SIG-M5 (cell line): Measurements from ENCODE around the gene MLLT1.
"Not testable (repeated sequence)": the region's sequence is repeated elsewhere in the genome, so short reads cannot be mapped to it uniquely, and the experiment has no call there.

Experiments
- DNase-seq: peaks from one replicate; lab custom pipeline; 2025; lab: John Stamatoyannopoulos, UW

Gene MLLT1

DNA sequence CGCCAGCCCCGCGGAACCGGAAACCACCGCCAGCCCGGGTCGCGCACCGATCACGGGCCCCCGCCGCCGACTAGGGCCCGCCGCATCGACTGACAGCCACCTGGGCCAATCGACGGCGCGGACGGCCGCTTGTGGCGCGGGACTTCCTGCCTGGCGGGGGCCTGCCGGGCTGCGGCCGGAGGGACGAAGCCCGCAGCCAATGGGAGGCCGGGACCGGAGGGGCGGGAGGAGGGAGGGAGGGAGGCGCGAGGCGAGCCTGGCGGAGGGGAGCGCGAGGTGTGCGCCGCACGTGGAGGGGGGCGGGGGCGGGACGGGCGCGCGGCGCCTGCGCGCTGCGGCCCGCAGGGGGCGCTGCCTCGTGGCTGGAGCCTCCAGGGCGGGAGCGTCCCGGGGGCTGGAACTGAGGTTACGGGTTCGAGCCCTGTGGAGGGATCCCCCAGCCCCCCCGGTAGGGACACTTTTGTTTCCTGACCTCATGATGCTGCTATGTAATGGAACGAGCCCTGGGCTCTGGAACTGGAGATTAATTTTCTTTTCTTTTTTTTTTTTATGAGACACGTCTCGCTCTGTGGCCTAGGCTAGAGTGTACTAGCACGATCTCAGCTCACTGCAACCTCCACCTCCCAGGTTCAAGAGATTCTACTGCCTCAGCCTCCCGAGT is at the start of gene MLLT1:
TSS of gene MLLT1 (minus strand) at position 45 of the 661 bp plus-strand sequence. CDS start 191 bp downstream, outside the sequence.
- DNase-seq: peak; percentile 31

DNA sequence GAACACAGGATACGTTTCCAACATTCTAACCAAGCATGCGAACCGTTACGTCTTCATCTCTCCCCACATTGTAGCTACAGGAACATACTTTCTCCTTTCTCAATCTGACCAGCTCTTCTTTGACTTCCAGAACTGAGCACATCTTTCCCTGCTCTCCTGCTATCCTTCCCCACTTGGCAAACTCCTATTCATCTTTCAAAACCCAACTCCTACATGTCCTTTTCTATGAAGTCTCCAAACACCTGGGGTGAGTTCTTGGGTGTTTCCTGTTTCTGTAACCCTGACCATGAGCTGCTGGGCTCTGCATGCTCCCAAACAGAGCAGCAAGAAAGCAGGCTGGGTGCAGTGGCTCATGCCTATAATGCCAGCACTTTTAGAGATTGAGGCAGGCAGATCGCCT is 47.0 kb upstream of the MLLT1 start:
- DNase-seq: no peak

GRCh38 chr19:6325614-6326013 is 45.8 kb upstream of the MLLT1 start:
- DNase-seq: no peak

DNA sequence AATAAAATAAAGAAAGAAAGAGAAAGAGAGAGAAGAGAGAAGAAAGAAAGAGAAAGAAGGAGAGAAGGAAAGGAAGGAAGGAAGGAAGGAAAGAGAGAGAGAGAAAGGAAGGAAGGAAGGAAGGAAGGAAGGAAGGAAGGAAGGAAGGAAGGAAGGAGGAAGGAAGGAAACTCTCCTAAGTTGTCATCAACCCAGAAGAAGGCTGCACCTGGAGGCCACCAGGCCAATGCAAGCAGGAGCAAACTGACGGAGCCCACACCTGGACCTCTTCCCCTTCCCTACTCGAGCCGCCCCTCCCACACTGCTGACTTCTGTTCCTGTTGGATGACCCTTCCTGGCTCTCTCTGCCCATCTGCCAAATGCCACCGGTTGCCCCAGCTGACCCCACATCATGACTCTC is 45.0 kb upstream of the MLLT1 start:
- no peak for DNase-seq

GRCh38 chr19:6322284-6322683 is 42.5 kb upstream of the MLLT1 start:
- DNase-seq: no peak

DNA sequence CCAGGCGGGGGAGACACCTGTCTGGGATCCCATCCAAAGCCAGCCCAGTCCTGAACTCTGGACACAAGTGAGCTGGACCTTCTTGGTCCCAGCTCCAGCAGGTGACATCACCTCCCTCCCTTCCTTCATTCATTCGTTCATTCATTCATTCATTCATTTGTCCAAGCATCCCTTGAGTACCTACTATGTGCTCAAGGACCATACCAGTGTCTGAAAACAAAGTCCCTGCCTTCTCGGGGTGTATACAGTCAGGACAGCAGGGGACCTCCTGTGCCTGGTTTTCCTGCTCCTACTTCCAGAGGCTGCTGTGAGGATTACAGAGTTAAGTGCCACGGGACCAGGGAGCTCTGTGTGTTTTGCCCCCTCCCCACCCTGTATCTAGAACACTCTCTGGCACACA is 39.6 kb upstream of the MLLT1 start:
- DNase-seq: no peak

DNA sequence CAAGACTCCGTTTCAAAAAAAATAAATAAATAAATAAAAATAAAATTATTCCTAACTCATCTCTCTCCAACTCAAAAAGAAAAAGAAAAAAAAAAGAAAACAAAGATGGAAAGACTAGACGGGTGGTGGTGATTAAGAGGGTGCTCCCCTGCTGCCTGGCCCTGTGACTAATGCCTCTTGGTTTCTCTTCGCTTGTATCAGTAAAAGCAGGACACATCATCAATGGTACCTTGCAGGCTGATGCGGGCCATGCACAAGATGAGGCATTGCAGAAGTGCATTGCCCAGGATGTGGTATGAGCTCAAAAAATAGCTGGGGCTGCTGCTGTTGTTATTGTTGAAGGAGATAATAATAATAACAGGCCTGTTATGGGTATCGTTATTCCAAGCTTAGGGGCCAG is 39.0 kb upstream of the MLLT1 start:
- DNase-seq: no peak

GRCh38 chr19:6315646-6316045 is 35.9 kb upstream of the MLLT1 start:
- DNase-seq: not testable (repeated sequence)

- DNase-seq: no peak
Observed at GRCh38 chr19:6313398-6313969, 33.7 kb upstream of the MLLT1 start.

- no peak for DNase-seq
Observed at GRCh38 chr19:6312018-6312417, 32.2 kb upstream of the MLLT1 start.

GRCh38 chr19:6298413-6298812 is 18.6 kb upstream of the MLLT1 start:
- no peak for DNase-seq

- no peak for DNase-seq
Observed at GRCh38 chr19:6297202-6297601, 17.4 kb upstream of the MLLT1 start.

- DNase-seq: no peak
Observed at GRCh38 chr19:6292006-6292405, 12.2 kb upstream of the MLLT1 start.

DNA sequence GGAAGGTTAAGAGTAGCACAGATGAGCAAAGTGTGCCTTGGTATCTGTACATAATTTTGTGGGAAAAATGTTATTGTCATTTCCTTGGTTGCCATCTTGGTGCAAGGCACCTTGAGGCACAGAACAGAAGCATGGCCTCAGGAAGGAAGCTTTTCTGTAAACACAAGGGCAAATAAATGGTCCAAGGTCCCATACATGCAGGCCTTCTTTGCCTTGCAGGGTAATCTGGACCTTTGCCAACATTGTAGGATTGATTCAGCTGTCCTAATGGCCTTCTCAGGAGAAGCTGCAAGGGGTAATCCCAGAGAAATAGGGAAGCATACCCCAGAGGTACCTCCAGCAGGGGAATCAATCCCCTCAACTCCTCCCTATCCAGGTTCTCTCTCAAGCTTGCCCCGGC is 9.0 kb upstream of the MLLT1 start:
- DNase-seq: no peak

- no peak for DNase-seq
Observed at GRCh38 chr19:6287269-6287885, 7.6 kb upstream of the MLLT1 start.

DNA sequence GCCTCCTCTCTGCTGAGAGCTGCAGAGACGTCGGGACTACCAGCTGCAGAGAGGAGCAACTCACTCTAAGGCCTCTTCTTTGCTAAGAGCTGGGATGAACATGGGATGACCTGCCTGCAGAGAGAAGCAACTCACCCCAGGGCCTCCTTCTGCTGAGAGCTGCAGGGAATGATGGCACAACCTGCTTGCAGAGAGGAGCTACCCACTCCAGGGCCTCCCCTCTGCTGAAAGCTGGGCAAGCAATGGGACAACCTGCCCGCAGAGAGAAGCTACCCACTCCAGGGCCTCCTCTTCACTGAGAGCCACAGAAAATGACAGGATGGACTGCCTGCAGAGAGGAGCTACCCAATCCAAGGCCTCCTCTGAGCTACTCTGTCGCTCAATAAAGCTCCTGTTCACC is 6.9 kb upstream of the MLLT1 start:
- no peak for DNase-seq

DNA sequence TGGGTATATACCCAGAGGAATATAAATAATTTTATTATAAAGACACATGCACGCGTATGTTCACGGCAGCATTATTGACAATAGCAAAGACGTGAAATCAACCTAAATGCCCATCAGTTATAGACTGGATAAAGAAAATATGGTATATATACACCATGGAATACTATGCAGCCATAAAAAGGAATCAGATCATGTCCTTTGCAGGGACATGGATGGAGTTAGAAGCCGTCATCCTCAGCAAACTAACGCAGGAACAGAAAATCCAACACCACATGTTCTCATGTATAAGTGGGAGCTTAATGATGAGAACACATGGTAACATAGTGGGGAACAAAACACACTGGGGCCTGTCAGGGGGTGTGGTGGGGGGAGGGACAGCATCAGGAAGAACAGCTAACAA is 2.6 kb upstream of the MLLT1 start:
- DNase-seq: not testable (repeated sequence)

- no peak for DNase-seq
Observed at GRCh38 chr19:6279620-6279930, 200 bp downstream of the MLLT1 start.

GRCh38 chr19:6278740-6279619 is 795 bp downstream of the MLLT1 start:
- DNase-seq: no peak

GRCh38 chr19:6278051-6278450 is 1.7 kb downstream of the MLLT1 start:
- DNase-seq: no peak

DNA sequence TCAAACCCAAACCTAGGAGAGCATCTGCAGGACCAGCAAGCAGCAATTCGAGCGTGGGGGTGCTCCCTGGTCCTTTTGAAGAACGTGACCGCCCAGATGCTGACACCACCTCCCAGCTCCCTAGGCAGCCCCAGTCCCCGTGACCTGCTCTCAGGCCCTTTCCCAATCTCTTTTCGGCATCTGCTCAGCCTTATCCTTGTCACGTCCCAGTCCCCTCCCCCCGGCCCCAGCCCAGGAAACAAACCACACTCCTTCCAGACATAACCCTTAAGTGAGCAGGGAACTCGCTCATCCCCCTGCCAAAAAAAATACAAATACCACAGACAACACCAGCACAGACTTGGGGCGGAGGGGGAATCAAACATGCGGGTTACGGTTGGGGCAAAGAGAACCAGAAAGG is 3.3 kb downstream of the MLLT1 start:
- no peak for DNase-seq

DNA sequence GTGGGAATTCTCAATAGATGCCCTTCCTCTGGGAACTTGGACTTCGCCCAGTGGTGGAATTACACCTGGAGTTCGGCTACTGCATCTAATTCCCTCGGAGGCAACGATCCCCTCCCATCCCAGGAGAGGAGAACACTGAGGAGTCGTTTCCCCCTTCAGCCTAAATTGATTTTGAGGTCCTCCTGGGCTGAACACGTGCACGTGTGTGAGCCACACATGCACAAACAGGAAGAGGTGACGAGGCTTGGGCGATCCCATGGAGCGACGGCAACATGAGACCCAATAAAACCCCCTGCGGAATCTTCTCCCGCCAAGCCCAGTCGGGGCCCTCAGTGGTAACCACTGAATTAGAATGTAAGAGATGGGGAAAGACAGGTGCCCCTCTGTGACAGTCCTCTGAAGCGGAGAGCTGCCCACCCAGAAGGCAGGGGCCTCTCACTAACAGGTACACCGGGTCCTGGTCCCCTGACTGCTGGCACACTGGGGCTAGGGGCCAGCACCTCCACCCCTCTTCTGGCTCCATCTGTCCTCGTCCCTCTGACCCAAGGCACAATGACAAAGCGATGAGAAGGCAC is 4.5 kb downstream of the MLLT1 start:
- no peak for DNase-seq

DNA sequence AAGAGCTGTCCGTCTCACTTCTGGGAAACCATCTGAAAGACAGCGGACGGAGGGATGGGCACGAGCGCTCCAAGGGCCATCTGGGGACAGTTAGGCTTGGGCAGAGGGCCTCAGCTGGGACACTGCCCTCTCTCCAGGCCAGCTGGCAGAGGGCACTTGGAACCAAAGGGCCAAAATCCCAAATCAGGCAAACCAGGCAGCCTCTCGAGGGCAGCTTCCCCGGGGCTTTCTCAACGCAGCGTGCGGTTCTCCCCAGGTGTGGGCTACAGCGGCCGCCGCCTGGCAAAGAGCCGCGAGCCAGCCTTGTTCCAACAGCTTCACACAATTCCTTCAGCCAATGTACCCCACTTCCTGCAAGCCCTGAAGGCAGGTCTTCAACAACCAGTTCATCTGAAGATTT is 5.0 kb downstream of the MLLT1 start:
- DNase-seq: no peak
